NCI-H187 (cell line): ENCODE results near the gene KIAA0753.

Experiments
- DNase-seq, 2 experiments: peaks; one replicate each; lab custom pipeline; 2025; lab: John Stamatoyannopoulos, UW

KIAA0753 gene

GRCh38 chr17:6547336-6547735 lies 93.2 kb downstream of the KIAA0753 start:
- DNase-seq: no peak

- no peak for DNase-seq
Observed at GRCh38 chr17:6546069-6546718, 94.3 kb downstream of the KIAA0753 start.

- no peak for DNase-seq
Observed at GRCh38 chr17:6545291-6545690, 95.2 kb downstream of the KIAA0753 start.

GRCh38 chr17:6544011-6544370 lies 96.5 kb downstream of the KIAA0753 start:
- DNase-seq: no peak

- DNase-seq: no peak
Observed at GRCh38 chr17:6543079-6544010, 97.2 kb downstream of the KIAA0753 start.

GRCh38 chr17:6542577-6542976 lies 97.9 kb downstream of the KIAA0753 start:
- DNase-seq: no peak

- no peak for DNase-seq
Observed at GRCh38 chr17:6541886-6542285, 98.6 kb downstream of the KIAA0753 start.

GRCh38 chr17:6539871-6540270 lies 100.6 kb downstream of the KIAA0753 start:
- DNase-seq: no peak

- no peak for DNase-seq
Observed at GRCh38 chr17:6536566-6537065, 103.9 kb downstream of the KIAA0753 start.

- DNase-seq: no peak
Observed at GRCh38 chr17:6536053-6536452, 104.5 kb downstream of the KIAA0753 start.

- no peak for DNase-seq
Observed at GRCh38 chr17:6534846-6535514, 105.5 kb downstream of the KIAA0753 start.

- DNase-seq: no peak
Observed at GRCh38 chr17:6532441-6532885, 108.0 kb downstream of the KIAA0753 start.

GRCh38 chr17:6531575-6531974 lies 108.9 kb downstream of the KIAA0753 start:
- no peak for DNase-seq

GRCh38 chr17:6530324-6530920 lies 110.1 kb downstream of the KIAA0753 start:
- no peak for DNase-seq

GRCh38 chr17:6528557-6528956 lies 112.0 kb downstream of the KIAA0753 start:
- DNase-seq: no peak
